Hepatocyte (in vitro differentiated cells): ENCODE measurements around the gene BACH2. TPM values are rescaled to one million over a fixed set of nuclear protein-coding genes. Genes with fewer than 3 reads are reported as not detected.
"Not testable (repeated sequence)": the region's sequence is repeated elsewhere in the genome, so short reads cannot be mapped to it uniquely, and the experiment has no call there.

Experiments used
- DNase-seq: peaks from one replicate; pipeline ENCODE4 v3.0.0-alpha.2; 2016; ENCODE audit warnings: low spot score
- H2AFZ ChIP-seq: fragments of 200-600 bp; sonication (generic); 2 replicates; pipeline ENCODE4 v1.6.0; 2016; ENCODE audit warnings: antibody characterized with exemption, mild to moderate bottlenecking
- H3K27ac ChIP-seq: fragments of 200-600 bp; sonication (generic); 2 replicates; pipeline ENCODE4 v1.5.1; 2016; ENCODE audit warnings: mild to moderate bottlenecking
- H3K27me3 ChIP-seq: fragments of 200-600 bp; sonication (generic); 2 replicates; pipeline ENCODE4 v1.6.1; 2016
- H3K36me3 ChIP-seq: fragments of 200-600 bp; sonication (generic); replicated peaks from 2 replicates; pipeline ENCODE4 v1.5.1; 2016; ENCODE audit warnings: low read depth; ENCODE audit not compliant: insufficient read depth
- H3K4me1 ChIP-seq: fragments of 200-600 bp; sonication (generic); 2 replicates; pipeline ENCODE4 v1.5.1; 2016; ENCODE audit warnings: mild to moderate bottlenecking, moderate library complexity; ENCODE audit not compliant: insufficient read depth
- H3K4me2 ChIP-seq: fragments of 200-600 bp; sonication (generic); 2 replicates; pipeline ENCODE4 v1.6.0; 2016
- H3K4me3 ChIP-seq: fragments of 200-600 bp; sonication (generic); 2 replicates; pipeline ENCODE4 v1.5.1; 2016; ENCODE audit warnings: mild to moderate bottlenecking
- H3K79me2 ChIP-seq: fragments of 200-600 bp; sonication (generic); 2 replicates; pipeline ENCODE4 v1.6.0; 2017; ENCODE audit warnings: mild to moderate bottlenecking
- H3K9me2 ChIP-seq: fragments of 200-600 bp; sonication (generic); replicated peaks from 2 replicates; pipeline ENCODE4 v1.6.0; 2017; ENCODE audit warnings: mild to moderate bottlenecking; ENCODE audit not compliant: insufficient read depth
- H3K9me3 ChIP-seq: fragments of 200-600 bp; sonication (generic); 2 replicates; pipeline ENCODE4 v1.5.1; 2016; ENCODE audit warnings: low read depth, mild to moderate bottlenecking
- H4K20me1 ChIP-seq: fragments of 200-600 bp; sonication (generic); 2 replicates; pipeline ENCODE4 v1.6.0; 2016; ENCODE audit warnings: mild to moderate bottlenecking; ENCODE audit not compliant: insufficient read depth, poor library complexity, severe bottlenecking
- EZH2 ChIP-seq: fragments of 200-600 bp; sonication (generic); IDR thresholded peaks from 2 replicates; pipeline ENCODE4 v1.6.1; 2016; ENCODE audit warnings: antibody characterized with exemption, mild to moderate bottlenecking, borderline replicate concordance
- EZH2phosphoT487 ChIP-seq: fragments of 200-600 bp; sonication (generic); IDR thresholded peaks from one replicate; pipeline ENCODE4 v1.6.1; 2018; ENCODE audit warnings: antibody characterized with exemption, mild to moderate bottlenecking, low read depth, moderate library complexity; ENCODE audit not compliant: unreplicated experiment, severe bottlenecking
- WGBS: methylation state at CpG from one replicate; pipeline ENCODE4 v1.1.6; 2016; ENCODE audit warnings: low lambda C conversion rate; ENCODE audit errors: missing lambda C conversion rate; 5-methylcytosine and 5-hydroxymethylcytosine counted together
- polyA plus RNA-seq: library from polyadenylated mRNA; unstranded; fragments of >200 nt; fragmentation: Nextera tagmentation; extraction: Ambion mirVana; gene quantifications from 2 replicates; pipeline ENCODE4 v1.2.1, GENCODE V29; 2016
- total RNA-seq: library from RNA; depleted of rRNA; stranded (reverse); fragments of >200 nt; gene quantifications from 2 replicates; pipeline ENCODE4 v1.2.3, GENCODE V29; 2014
- TF ChIP-seq, protein P1 (sequence below): fragments of 200-600 bp; sonication (generic); IDR thresholded peaks from 2 replicates; pipeline ENCODE4 v1.5.1; 2016; ENCODE audit warnings: antibody characterized with exemption, mild to moderate bottlenecking; ENCODE audit not compliant: poor library complexity

The BACH2 gene
- total and polyA plus RNA-seq, 2 experiments from 2014 or later = 2.3 to 2.6 TPM

GRCh38 chr6:90136176-90136575 is 160.5 kb downstream of the BACH2 start:
- no peak for DNase-seq
- Histone ChIP-seq H2AFZ (no peak overlapping the region), H3K36me3 (no peaks in the 10 kb centered on the region), H3K79me2 (no peaks in the 10 kb centered on the region), H3K9me3 (no peaks in the 10 kb centered on the region), H3K27me3 (no peaks in the 10 kb centered on the region), H4K20me1 (no peaks in the 10 kb centered on the region), H3K27ac (peak overlapping the region; percentile 24), H3K9me2 (no peaks in the 10 kb centered on the region), H3K4me3 (no peak overlapping the region), H3K4me2 (no peak overlapping the region), H3K4me1 (no peaks in the 10 kb centered on the region)
- TF ChIP-seq, protein P1, sequence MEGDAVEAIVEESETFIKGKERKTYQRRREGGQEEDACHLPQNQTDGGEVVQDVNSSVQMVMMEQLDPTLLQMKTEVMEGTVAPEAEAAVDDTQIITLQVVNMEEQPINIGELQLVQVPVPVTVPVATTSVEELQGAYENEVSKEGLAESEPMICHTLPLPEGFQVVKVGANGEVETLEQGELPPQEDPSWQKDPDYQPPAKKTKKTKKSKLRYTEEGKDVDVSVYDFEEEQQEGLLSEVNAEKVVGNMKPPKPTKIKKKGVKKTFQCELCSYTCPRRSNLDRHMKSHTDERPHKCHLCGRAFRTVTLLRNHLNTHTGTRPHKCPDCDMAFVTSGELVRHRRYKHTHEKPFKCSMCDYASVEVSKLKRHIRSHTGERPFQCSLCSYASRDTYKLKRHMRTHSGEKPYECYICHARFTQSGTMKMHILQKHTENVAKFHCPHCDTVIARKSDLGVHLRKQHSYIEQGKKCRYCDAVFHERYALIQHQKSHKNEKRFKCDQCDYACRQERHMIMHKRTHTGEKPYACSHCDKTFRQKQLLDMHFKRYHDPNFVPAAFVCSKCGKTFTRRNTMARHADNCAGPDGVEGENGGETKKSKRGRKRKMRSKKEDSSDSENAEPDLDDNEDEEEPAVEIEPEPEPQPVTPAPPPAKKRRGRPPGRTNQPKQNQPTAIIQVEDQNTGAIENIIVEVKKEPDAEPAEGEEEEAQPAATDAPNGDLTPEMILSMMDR = no peak
- TF ChIP-seq EZH2 (no peak), EZH2phosphoT487 (no peak)
- WGBS = 70% methylated on average over 2 of the region's 2 CpGs

- no peaks in the 10 kb centered on the region for H3K9me3 ChIP-seq
- no peaks in the 10 kb centered on the region for H3K9me2 ChIP-seq
- no peaks in the 10 kb centered on the region for H3K36me3 ChIP-seq
- no peaks in the 10 kb centered on the region for H4K20me1 ChIP-seq
- no peak overlapping the region for H2AFZ ChIP-seq
- WGBS = 78% methylated on average over 5 of the region's 5 CpGs
- H3K27me3 ChIP-seq = no peaks in the 10 kb centered on the region
- no peak overlapping the region for H3K4me3 ChIP-seq
- no peaks in the 10 kb centered on the region for H3K4me1 ChIP-seq
- no peaks in the 10 kb centered on the region for H3K79me2 ChIP-seq
- H3K27ac ChIP-seq = peak overlapping the region; percentile 24
- DNase-seq = peak; percentile 41
- H3K4me2 ChIP-seq = no peak overlapping the region
- TF ChIP-seq EZH2 (no peak), EZH2phosphoT487 (no peak)
- TF ChIP-seq, protein P1 = no peak
Measured at GRCh38 chr6:90135667-90136066, 161.0 kb downstream of the BACH2 start.

- not testable (repeated sequence) for H3K4me2 ChIP-seq, H4K20me1 ChIP-seq, H3K9me3 ChIP-seq, H3K36me3 ChIP-seq, H2AFZ ChIP-seq, H3K79me2 ChIP-seq, H3K27me3 ChIP-seq, H3K4me3 ChIP-seq, DNase-seq, H3K9me2 ChIP-seq, H3K27ac ChIP-seq, H3K4me1 ChIP-seq
- WGBS = 95% methylated on average over 3 of the region's 3 CpGs
Measured at GRCh38 chr6:90133664-90134063, 163.0 kb downstream of the BACH2 start.

- Histone ChIP-seq H3K9me3 (no peaks in the 10 kb centered on the region), H3K79me2 (no peaks in the 10 kb centered on the region), H3K27me3 (no peaks in the 10 kb centered on the region), H3K27ac (no peak overlapping the region), H3K36me3 (no peaks in the 10 kb centered on the region), H2AFZ (no peak overlapping the region), H4K20me1 (no peaks in the 10 kb centered on the region), H3K4me1 (no peaks in the 10 kb centered on the region), H3K9me2 (no peaks in the 10 kb centered on the region), H3K4me3 (no peak overlapping the region), H3K4me2 (no peak overlapping the region)
- peak; percentile 84 for TF ChIP-seq EZH2phosphoT487
- TF ChIP-seq, protein P1 = no peak
- WGBS = 76% methylated on average over 7 of the region's 7 CpGs
- no peak for DNase-seq
Measured at GRCh38 chr6:90131614-90132423, 164.8 kb downstream of the BACH2 start.
